Hematopoietic multipotent progenitor cell treated with erythropoietin and hydrocortisone succinate and interleukin-3 and kit ligand, for 8 days (in vitro differentiated cells): ENCODE measurements around the gene LRMDA.

ENCODE experiments used
- DNase-seq: peaks from one replicate; pipeline ENCODE4 v3.0.0-alpha.2; 2015

The LRMDA gene

GRCh38 chr10:75649466-75649865 is 218.0 kb downstream of the LRMDA start:
- peak; percentile 2 for DNase-seq

DNA sequence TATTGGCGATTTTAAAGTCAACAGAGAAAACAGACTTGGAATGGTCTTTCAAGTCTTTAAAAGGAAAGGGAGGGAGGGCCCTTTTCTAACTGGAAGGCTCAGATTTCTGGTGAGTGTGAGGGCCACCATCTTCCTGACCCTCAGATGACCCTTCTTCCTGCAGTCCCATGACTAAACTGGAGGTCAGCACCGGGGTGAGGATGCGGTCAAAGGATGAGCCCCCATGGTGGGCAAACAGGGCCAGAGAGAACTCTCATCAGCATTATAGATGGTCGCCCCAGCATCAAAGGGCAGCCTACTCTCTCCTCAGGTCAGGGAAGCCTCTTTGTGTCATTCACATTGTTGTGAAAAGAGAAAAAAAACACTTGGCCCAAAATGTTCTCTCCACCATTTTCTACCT is 219.2 kb downstream of the LRMDA start:
- DNase-seq: no peak

DNA sequence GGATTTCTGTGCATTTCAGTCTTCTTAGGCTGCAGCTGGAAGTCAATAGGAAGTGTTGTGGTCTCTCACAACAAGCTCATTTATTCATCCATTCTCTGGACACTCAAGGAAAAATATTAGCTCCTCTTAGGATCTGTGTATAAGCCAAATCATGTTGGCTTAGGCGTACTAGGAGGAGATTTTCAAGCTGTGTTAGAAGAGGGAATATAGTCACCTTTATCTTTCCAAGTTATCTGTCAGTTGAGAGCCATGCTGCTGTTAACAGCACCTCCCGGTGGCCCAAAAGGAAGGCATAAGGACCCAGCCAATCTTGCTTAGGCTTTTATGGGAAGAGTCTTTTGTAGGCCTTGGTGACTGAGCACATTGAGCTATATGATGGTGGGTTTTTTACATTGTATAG is 220.0 kb downstream of the LRMDA start:
- DNase-seq: peak; percentile 2

- DNase-seq: peak; percentile 55
Observed at GRCh38 chr10:75652146-75652740, 220.8 kb downstream of the LRMDA start.

- DNase-seq: no peak
Observed at GRCh38 chr10:75653761-75654160, 222.3 kb downstream of the LRMDA start.

DNA sequence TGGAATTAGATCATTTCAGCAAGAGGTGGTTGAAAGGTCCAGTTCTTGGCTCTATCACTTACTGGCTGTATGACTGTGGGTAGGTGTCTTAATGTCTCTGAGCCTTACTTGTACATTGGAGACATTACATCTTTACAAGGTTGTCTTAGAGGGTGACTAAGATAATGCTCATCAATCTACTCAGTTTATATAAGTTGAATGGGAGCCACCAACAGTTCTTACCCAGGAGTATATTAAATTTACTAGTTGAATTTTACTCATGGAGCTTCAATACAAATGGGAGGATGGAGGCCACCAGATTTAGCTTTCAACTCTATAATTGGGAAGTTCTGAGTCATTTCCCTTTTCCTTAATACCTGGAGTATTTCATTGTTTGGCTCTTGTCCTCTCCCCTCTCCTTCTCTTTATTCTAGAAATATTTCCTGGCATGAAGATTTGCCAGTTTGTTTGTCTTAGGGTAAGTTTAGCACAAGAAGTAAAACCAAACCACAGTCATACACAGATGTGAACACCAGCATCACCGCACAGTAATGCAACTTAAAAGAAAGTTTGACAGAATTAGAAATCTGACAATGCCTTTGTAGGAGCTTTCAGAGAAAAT is 222.8 kb downstream of the LRMDA start:
- DNase-seq: no peak

DNA sequence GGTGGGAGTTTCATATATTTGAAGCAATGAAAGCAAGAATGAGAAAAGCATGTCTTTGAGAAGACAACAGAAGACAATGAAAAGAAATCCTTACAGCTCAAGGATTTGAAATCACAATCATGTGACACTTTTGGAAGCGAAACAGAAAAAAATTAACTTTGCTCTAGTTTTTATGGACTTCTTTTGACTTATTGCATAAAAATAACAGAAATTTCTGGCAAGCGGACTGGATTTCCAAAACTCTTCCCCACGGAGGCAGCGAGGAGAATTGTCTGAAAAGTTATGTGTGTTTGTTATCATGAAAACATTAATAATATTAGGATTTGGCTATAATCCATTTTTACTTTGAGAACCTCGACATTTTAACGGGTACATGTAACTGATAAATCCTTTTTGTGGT is 223.3 kb downstream of the LRMDA start:
- no peak for DNase-seq

DNA sequence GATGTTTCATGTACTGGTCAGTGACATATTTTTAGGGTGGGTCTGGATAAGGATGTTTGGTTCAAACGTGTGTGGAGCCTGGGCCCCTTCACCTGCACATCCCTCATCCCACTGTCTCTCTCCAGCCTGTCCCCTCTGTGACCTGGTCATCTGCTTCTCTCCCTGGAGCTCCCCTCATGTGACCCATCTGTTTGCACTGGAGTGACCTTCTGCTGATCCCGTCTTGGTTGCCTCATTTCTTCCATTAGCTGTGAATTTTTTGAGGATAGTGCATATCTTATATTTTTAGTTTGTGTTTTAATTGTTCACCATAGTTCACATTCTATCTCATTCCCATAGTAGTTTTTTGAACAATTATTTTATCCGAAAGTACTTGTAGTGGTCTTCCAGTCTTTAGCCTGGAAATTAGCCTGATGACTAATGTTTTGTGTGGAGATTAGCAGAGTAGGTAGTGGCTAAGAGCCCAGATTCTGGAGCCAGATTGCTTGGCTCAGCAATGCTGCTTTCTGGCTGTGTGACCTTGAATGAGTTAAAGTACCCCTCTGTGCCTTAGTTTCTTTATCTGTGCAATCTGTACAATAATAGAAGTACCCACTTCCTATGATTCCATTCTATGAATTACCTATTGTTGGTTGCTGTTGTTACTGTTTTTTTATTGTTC is 224.5 kb downstream of the LRMDA start:
- no peak for DNase-seq

DNA sequence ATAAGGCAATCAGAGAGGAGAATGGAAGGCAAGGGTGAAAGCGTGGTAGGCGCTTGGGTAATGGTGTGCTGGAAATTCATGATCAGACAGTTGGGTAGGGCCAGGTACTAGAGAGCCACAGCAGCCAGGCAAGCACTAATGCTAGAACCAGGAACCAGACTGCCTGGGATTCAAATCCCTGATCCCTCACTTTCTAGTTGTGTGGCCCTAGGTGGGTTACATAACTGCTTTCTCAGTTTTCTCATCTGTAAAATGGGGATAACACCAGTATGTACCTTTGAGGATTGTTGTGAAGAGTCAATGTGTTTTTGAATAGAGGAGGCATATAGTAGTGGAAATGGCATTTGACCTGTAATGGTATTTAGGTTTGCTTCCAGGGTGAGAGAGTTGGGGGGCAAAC is 225.9 kb downstream of the LRMDA start:
- no peak for DNase-seq

DNA sequence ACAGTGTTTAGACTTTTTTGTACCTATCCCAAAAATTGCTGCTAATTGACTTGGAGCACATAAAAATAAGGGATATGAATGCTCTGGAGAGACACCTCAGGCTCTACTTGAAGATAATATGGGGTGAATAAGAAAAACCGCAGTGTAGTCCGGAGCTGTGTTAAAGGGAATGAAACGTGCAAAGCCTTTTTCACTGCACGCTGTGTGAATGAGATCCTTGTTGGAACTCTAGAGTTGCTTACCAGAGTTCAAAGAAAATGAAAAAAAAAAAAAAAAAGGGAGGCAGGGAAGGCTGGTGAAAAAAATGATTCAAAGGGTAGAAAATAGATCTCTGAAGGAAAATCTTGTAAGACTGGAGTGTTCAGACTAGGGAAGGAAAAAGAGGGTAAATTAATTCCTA is 226.6 kb downstream of the LRMDA start:
- no peak for DNase-seq

DNA sequence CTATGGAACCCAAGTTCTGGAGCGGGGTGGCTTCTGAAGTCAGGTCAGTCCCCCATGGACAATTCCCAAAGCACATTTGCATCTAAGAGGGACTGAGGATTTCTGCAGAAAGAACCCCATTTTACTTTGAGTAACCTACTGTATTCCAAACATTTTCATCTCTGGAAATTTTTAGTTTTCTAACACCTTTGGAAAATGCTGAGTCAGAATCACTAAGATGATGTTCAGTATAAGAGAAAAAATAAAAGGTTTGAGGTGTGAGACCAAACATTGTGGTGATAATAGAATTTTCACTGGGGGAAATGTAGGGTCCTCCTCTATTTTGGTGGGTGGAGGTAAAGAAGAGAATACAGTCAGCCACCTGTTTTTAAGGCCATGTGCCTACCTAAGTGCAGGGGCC is 227.1 kb downstream of the LRMDA start:
- DNase-seq: no peak

- no peak for DNase-seq
Observed at GRCh38 chr10:75658915-75659314, 227.5 kb downstream of the LRMDA start.

DNA sequence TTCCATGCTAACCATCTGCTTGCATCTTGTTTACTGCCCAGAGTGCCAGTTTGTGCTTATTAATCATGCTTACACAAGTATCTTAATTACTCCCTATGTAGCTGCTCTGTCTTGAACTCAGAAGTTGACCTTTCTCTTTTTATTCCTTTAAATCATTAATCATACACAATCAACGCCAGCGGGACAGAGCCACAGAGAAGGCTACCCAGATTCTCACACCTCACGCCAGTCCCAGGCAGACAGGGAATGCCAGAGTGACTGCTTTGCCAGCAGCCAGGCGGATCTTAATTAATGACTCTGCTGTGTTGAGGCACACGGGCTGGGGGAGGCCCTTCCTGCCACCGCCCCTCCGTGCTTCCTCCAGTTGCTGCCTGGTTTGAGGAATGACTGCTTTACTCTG is 229.4 kb downstream of the LRMDA start:
- no peak for DNase-seq

DNA sequence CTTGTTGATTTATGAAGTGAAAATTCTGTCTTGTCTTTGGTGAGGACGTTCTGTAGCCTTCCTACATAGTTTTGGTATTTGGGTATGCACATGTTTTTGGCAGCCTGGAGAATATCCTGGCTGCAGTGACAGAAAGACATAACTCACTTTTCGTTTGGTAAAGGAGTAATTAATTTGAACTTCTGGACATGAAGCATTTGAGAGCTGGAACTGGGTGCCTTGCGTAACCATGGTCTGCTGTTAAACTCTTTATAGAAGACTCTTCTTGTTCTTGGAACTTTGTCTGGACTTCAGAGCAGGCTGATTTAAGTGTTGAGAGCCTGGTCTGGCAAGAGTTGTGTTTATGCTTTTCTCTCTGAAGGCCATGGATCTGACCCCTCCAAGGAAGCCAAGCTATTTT is 231.3 kb downstream of the LRMDA start:
- DNase-seq: no peak

- peak; percentile 25 for DNase-seq
Observed at GRCh38 chr10:75663947-75664664, 232.7 kb downstream of the LRMDA start.

GRCh38 chr10:75664968-75665367 is 233.5 kb downstream of the LRMDA start:
- DNase-seq: no peak

GRCh38 chr10:75665707-75666106 is 234.3 kb downstream of the LRMDA start:
- DNase-seq: no peak

GRCh38 chr10:75672111-75672671 is 240.8 kb downstream of the LRMDA start:
- DNase-seq: no peak

- DNase-seq: no peak
Observed at GRCh38 chr10:75672842-75673241, 241.4 kb downstream of the LRMDA start.

DNA sequence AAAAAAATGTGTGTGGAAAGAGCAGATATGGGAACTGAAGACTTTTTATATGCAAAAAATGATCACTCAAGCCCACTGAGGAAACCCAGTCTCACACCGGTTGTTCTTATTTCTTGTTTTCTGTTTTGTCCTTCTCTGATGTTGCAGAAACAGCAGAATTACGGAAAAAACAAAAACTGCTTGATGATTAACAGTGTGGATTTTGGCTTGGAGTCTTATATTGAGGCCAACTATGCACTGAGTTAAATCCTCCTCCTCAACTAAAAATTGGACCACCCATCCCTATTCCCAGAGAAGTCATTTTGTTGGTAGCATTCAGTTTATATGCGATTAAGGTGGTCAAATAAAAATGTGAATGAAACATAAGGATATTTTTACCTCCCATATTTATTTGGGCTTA is 246.1 kb downstream of the LRMDA start:
- no peak for DNase-seq

DNA sequence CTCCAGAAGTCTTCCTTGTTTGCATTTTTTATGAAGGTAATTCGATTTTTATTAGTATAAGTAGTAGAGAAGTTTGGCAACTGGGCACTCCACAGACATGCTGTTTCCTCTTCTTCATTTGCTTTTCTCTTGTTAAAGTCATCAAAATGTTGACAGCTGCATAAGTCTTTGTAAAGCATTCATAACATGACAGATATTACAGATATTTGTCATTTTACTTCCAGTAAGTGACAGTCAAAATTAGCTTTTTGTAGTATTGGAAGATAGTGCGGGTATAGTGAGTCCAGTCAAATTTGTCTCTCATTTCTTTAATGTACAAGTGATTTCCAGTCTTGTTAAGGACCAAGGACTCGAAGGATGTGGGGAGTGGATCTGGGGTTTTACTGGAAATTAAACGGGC is 247.1 kb downstream of the LRMDA start:
- no peak for DNase-seq

GRCh38 chr10:75679536-75679935 is 248.1 kb downstream of the LRMDA start:
- DNase-seq: no peak

DNA sequence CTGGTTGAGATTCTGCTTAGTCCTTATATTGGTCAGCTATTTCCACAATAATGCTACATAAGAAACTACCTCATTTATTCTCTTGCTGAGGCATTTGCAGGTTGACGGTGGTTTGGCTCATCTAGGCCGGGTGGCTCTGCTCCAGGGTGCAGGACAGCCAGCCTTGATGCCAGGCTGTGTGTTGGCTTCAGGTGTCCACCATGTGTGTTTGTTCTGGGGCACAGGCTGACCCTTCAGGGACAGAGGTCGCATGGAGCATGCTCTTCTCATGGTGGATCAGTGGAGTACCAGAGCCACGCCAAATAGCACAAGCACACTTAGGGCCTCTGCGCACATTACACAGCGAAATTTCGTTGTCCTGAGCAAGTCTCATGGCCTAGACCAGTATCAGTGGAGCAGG is 249.9 kb downstream of the LRMDA start:
- no peak for DNase-seq
